Measurements from ENCODE around the gene GRB2.

GRCh38 chr17:75387771-75388170 lies 17.7 kb downstream of the GRB2 start:
- TF ChIP-seq CTCF (IDR thresholded peaks at IDR 0.05) (no peak), POLR2A (IDR thresholded peaks at IDR 0.05) (no peak)

Measured in prostate gland (tissue), 2 donors.